NOMO-1 (cell line): ENCODE measurements around the gene BAD.

Experiments used
- DNase-seq, 2 experiments: peaks; one replicate each; lab custom pipeline; 2025; ENCODE audit not compliant: unreplicated experiment in 2 of 2; lab: John Stamatoyannopoulos, UW

Gene BAD

GRCh38 chr11:64297699-64298358 lies 13.4 kb upstream of the BAD start:
- DNase-seq, result no peak

GRCh38 chr11:64296830-64297698 lies 12.6 kb upstream of the BAD start:
- no peak for DNase-seq

DNA sequence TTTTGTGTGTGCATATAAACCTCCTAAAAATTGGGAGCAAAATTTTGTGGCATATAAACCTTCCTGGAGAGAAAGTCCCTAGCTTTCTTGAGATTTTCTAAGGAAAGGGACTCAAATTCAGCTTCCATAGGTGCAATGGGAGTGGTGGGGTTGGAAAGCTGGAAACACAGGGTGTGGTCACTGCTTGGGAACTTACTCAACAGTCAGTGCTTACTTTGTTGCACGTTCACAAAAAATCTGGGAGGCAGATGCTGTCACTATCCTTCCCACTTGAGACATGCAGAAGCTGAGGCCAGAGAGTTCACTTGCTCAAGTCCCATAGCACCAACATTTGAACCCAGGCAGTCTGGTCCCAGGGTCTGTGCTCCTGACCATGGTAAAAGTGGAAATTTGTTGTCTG lies 11.8 kb upstream of the BAD start:
- no peak for DNase-seq

DNA sequence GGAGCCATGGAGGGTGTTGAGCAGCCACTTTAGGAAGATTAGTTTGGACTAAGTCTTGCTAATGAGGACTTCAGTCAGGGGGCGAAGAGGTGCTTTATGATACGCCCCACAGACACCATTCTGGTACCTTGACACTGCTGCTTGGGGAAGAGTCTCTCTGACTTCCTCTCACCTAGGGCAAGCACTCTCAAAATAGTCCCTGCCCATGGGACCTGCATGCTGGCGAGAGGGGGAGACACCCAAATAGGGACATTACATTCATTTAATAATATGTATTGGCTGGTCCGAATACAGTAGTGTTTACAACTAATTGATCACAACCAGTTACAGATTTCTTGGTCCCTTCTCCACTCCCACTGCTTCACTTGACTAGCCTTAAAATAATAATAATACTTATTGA lies 11.3 kb upstream of the BAD start:
- no peak for DNase-seq

- DNase-seq, result no peak
These were observed 10.3 kb upstream of the BAD start for GRCh38 chr11:64294774-64295173.

- no peak for DNase-seq
These were observed 8.2 kb upstream of the BAD start for GRCh38 chr11:64292460-64293254.

- DNase-seq, result no peak
These were observed 7.4 kb upstream of the BAD start for GRCh38 chr11:64291752-64292459.

- no peak for DNase-seq
These were observed 6.8 kb upstream of the BAD start, which contains the start of gene KCNK4 for GRCh38 chr11:64291262-64291751. Gene KCNK4, plus strand, starts transcription at chr11:64291302. Its CDS starts 1,717 bp downstream, at chr11:64293019.

- DNase-seq, result no peak
These were observed 6.1 kb upstream of the BAD start for GRCh38 chr11:64290352-64291261.

DNA sequence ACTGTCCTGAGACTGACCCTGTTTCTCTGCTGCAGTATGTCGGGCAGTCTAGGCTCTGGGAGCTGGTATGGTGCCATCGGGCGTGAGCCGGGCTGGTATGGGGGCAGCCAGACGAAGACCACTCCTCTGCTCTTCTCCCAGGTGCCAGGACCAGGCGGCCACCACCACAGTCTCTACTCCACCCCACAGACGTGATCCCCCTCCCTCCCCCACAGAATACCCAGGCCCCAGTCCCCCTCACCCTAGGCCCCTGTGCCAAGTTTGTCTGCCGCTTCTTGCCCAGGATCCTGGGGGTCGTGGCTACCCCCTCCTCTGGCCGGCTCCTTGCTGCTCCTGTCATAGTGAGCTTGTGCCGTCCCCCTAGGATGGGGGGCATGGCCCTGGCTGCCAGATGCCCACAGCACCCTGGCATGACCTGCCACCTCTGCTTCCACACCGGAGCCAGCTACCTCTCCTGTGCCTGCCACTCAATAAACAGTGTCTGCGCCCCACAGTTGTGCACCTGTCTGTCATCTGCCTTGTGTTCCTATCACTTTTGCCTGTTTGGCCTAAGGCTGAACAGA lies 4.6 kb upstream of the BAD start:
- DNase-seq, result no peak

DNA sequence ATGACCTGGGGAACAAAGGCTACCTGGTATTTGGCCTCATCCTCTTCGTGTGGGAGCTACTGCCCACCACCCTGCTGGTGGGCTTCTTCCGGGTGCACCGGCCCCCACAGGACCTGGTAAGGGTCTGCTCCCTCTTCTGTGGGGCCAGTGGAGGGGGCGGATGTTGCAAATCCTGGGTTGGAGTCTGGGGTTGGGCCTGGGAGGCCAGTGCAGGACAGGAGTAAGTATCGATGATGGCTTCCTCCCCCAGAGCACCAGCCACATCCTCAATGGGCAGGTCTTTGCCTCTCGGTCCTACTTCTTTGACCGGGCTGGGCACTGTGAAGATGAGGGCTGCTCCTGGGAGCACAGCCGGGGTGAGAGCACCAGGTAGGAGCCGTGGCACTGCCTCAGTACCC lies 3.9 kb upstream of the BAD start:
- DNase-seq, result no peak

DNA sequence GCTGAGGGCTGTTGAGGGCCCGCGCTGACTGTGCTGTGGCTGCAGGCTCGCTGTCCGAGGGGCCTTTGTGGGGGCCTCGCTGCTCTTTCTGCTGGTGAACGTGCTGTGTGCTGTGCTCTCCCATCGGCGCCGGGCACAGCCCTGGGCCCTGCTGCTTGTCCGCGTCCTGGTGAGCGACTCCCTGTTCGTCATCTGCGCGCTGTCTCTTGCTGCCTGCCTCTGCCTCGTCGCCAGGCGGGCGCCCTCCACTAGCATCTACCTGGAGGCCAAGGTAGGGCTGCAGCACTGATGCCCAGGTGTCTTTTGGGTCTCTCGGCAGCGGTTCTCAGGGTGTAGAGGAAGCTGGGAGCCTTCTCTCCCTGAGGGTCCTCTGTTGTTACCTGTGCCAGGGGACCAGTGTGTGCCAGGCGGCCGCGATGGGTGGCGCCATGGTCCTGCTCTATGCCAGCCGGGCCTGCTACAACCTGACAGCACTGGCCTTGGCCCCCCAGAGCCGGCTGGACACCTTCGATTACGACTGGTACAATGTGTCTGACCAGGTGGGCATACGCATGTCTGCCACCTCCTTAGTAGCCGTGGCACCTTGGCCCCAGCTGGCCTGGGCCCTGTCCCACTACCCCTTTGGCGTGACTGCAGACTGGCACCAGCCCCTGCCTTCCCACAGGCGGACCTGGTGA lies 3.3 kb upstream of the BAD start:
- DNase-seq, result no peak

- no peak for DNase-seq
These were observed 2.3 kb upstream of the BAD start for GRCh38 chr11:64286801-64287159.

DNA sequence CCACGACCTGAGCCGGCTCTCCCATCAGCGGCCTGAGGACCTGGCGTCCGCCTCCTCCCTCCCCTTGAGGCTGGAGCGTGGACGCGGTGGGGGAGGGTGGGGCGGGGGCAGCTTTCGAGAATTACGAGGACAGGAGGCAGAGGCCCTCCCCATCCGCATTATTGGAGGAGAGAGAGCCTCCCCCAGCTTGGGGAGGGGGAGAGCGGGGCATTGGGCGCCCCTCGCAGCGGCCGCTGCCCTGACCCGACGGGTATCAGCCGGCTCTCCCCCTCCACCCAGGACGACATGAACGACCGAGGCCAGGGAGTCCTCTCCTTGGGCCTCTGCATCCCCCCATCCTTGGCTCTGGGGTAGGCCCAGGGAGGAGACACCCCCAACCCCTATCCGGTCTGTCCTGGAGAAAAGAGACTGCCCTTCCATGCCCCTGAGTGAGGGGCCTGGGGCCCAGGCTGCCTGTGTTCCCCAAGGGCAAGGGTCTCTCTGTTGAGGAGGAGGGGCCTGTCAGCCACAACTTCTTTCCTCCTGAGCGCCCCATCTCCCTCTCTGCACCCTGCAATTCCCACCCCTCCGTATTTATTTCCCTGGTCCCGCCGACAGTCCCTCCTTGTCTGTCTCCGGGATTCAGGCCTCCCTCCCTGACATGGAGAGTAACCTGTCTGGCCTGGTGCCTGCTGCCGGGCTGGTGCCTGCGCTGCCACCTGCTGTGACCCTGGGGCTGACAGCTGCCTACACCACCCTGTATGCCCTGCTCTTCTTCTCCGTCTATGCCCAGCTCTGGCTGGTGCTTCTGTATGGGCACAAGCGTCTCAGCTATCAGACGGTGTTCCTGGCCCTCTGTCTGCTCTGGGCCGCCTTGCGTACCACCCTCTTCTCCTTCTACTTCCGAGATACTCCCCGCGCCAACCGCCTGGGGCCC lies 1.7 kb upstream of the BAD start:
- peak in 1 of 2 experiments; percentile 24 for DNase-seq

DNA sequence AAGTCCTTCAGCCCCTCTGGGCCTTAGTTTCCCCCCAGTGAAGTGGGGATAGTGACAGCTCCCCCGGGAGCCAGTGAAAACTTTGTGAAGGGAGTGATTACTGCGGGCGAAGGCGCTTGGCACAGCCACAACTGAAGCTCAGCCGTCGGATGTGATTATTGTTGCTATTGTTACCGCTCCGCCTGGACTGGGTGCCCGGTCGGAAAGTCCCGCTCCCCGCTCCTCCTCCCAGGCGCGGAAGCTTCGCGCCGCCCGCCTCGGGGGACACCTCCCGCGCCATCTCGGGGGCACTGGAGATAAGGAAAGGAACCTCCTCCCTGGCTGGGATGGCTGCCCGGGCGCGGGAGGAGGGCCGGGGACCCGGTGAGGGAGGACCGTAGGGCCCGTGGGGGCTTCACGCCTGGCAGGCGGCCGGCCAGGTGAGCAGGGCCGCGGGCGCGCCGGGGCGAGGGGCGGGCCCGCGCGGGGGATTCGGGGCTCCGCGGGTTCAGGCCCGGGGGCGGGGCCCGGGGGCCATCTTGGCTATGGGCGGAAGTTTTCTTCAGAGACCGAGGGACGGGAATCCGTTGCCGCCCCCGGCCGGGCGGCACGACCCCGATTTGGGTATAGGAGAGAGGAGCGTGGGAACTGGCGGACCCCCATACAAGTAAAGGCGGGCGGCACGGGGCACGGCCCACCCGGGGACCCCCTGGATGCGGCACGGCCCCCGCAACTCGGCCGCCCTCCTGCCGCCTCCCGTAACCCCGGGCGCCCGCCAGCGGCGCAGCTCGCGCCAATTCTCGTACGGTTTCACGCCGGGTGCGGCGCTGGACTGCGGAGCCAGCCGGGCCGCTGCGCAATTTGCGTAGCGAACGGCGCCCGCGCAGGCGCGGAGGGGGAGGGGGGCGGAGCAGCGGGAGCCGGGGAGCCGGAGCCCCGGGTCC lies 758 bp upstream of the BAD start, which contains the start of gene GPR137:
TSS of gene GPR137 (plus strand) at position 887 of the 923 bp plus-strand sequence. CDS start 677 bp downstream, outside the sequence.
- peak; percentile 74 to 82 for DNase-seq

GRCh38 chr11:64283092-64283491 lies 1.4 kb downstream of the BAD start:
- no peak for DNase-seq
